Fibroblast of mammary gland (primary cell): ENCODE data around the gene SKAP1.
A peak's percentile ranks its signal among the peaks of the same experiment; 100 is the strongest.
"Not testable (repeated sequence)": the region's sequence is repeated elsewhere in the genome, so short reads cannot be mapped to it uniquely, and the experiment has no call there.

Experiments
- DNase-seq: peaks from one replicate; pipeline ENCODE4 v3.0.0-alpha.2; 2010; ENCODE audit warnings: low read depth
- H3K4me3 ChIP-seq: 2 replicates; pipeline ENCODE4 v1.5.1; 2011; ENCODE audit warnings: low read depth, mild to moderate bottlenecking, low read length, moderate library complexity; ENCODE audit not compliant: control insufficient read depth
- CTCF ChIP-seq: conservative IDR thresholded peaks from 2 replicates; pipeline ENCODE4 v1.5.1; 2011; ENCODE audit warnings: low read depth, low read length, inconsistent platforms; ENCODE audit not compliant: control insufficient read depth, insufficient read depth

Gene SKAP1

GRCh38 chr17:48420823-48421222 is 9.2 kb downstream of the SKAP1 start:
- no peak overlapping the region for H3K4me3 ChIP-seq
- no peak for DNase-seq
- no peak for TF ChIP-seq CTCF

- H3K4me3 ChIP-seq: no peak overlapping the region
- no peak for TF ChIP-seq CTCF
- DNase-seq: no peak
Observed at GRCh38 chr17:48416971-48417370, 13.0 kb downstream of the SKAP1 start.

- DNase-seq: no peak
- no peak for TF ChIP-seq CTCF
Observed at GRCh38 chr17:48413613-48414405, 16.2 kb downstream of the SKAP1 start.

GRCh38 chr17:48412841-48413240 is 17.2 kb downstream of the SKAP1 start:
- peak; percentile 4 for DNase-seq
- no peak overlapping the region for H3K4me3 ChIP-seq
- no peak for TF ChIP-seq CTCF

More at GRCh38 chr17:48413613-48414405, 16.2 kb downstream of the SKAP1 start:
- no peak overlapping the region for H3K4me3 ChIP-seq

- H3K4me3 ChIP-seq, DNase-seq: not testable (repeated sequence)
Observed at GRCh38 chr17:48410821-48411220, 19.2 kb downstream of the SKAP1 start.

DNA sequence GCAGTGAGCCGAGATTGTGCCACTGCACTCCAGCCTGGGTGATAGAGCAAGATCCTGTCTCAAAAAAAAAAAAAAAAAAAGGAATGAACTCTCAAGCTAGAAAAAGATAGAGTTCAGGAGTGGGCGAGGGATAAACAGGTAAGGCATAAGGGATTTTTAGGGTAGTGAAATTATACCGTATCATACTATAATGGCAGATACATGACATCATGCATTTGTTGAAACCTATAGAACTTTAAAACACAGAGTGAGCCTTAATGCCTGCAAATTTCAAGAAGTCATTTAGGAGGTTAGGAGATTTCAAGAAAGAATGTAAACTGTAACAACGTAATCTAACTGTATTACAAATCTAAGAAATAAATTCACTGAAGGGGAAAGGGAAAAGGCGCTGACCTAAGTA is 20.4 kb downstream of the SKAP1 start:
- DNase-seq: no peak
- no peak for TF ChIP-seq CTCF

GRCh38 chr17:48406936-48407567 is 23.0 kb downstream of the SKAP1 start:
- H3K4me3 ChIP-seq: no peak overlapping the region
- no peak for TF ChIP-seq CTCF
- DNase-seq: no peak

More for the DNA sequence above, 20.4 kb downstream of the SKAP1 start:
- no peak overlapping the region for H3K4me3 ChIP-seq
